IMR-90 (cell line): Measurements from ENCODE around the gene BRSK1. TPM values are rescaled to one million over a fixed set of nuclear protein-coding genes. Genes with fewer than 3 reads are reported as not detected.

Experiments used
- ATAC-seq: fragments of 200-7000 bp; cut with Tn5 transposase; 2 replicates; pipeline ENCODE4 v1.9.1; 2020; ENCODE audit warnings: low read depth, mild to moderate bottlenecking, moderate library complexity
- BruUV-seq: library from RNA; stranded (reverse); fragments of 400-500 nt; replicated peaks from 2 replicates; lab custom pipeline; 2021; lab: Mats Ljungman, UMichigan
- CTCF ChIA-PET: fragments of 300-600 bp; formaldehyde crosslinking; extraction: SDS; loops from one replicate; lab custom pipeline; 2021; ENCODE audit warnings: antibody characterized with exemption; lab: Yijun Ruan, JAX
- POLR2A ChIA-PET: fragments of 300-600 bp; sonication (Branson Sonifier 250); formaldehyde crosslinking; loops from one replicate; lab custom pipeline; 2022; ENCODE audit warnings: antibody characterized with exemption; ENCODE audit not compliant: unreplicated experiment; lab: Charles Lee
- DNase-seq: peaks from one replicate; pipeline ENCODE4 v3.0.0; 2013
- H2AFZ ChIP-seq: replicated peaks from 2 replicates; pipeline ENCODE3; 2013; ENCODE audit warnings: low read length, mild to moderate bottlenecking; ENCODE audit not compliant: poor library complexity
- H2AK5ac ChIP-seq: 2 replicates; pipeline ENCODE4 v1.6.1; 2013; ENCODE audit warnings: low read depth, low read length, inconsistent platforms
- H2AK9ac ChIP-seq: replicated peaks from 2 replicates; pipeline ENCODE3; 2013; ENCODE audit warnings: mild to moderate bottlenecking, low read depth, low read length, moderate library complexity; ENCODE audit not compliant: poor library complexity
- H2BK120ac ChIP-seq: 2 replicates; pipeline ENCODE4 v1.6.1; 2013; ENCODE audit warnings: low read depth, low read length, inconsistent platforms
- H2BK15ac ChIP-seq: 3 replicates; pipeline ENCODE4 v1.6.1; 2013; ENCODE audit warnings: low read depth, low read length, inconsistent platforms
- H2BK20ac ChIP-seq: 2 replicates; pipeline ENCODE4 v1.6.1; 2013; ENCODE audit warnings: low read depth, mild to moderate bottlenecking, inconsistent platforms, low read length, moderate library complexity
- H2BK5ac ChIP-seq: 2 replicates; pipeline ENCODE4 v1.6.1; 2013; ENCODE audit warnings: mild to moderate bottlenecking, low read depth, low read length, inconsistent platforms; ENCODE audit not compliant: poor library complexity, severe bottlenecking
- H3K14ac ChIP-seq: replicated peaks from 2 replicates; pipeline ENCODE4 v1.6.1; 2013; ENCODE audit warnings: low read depth, low read length, inconsistent platforms
- H3K18ac ChIP-seq: 2 replicates; pipeline ENCODE4 v1.6.1; 2013; ENCODE audit warnings: low read depth, low read length, control low read depth
- H3K23ac ChIP-seq: 2 replicates; pipeline ENCODE4 v1.6.1; 2013; ENCODE audit warnings: low read depth, low read length, inconsistent platforms
- H3K27ac ChIP-seq: 2 replicates; pipeline ENCODE4 v1.5.1; 2013; ENCODE audit warnings: mild to moderate bottlenecking, control low read depth, low read length; ENCODE audit not compliant: insufficient read depth
- H3K27me3 ChIP-seq: 2 replicates; pipeline ENCODE4 v1.6.1; 2013; ENCODE audit warnings: low read length; ENCODE audit not compliant: control insufficient read depth, insufficient read depth
- H3K36me3 ChIP-seq: 2 replicates; pipeline ENCODE4 v1.6.1; 2013; ENCODE audit warnings: low read length, mixed read lengths; ENCODE audit not compliant: control insufficient read depth, insufficient read depth
- H3K4ac ChIP-seq: 2 replicates; pipeline ENCODE4 v1.6.1; 2013; ENCODE audit warnings: low read depth, low read length, inconsistent platforms
- H3K4me1 ChIP-seq: 2 replicates; pipeline ENCODE4 v1.6.1; 2013; ENCODE audit warnings: low read length, mixed read lengths; ENCODE audit not compliant: control insufficient read depth, insufficient read depth
- H3K4me2 ChIP-seq: 2 replicates; pipeline ENCODE4 v1.6.1; 2013; ENCODE audit warnings: low read depth, mild to moderate bottlenecking, control low read depth, low read length, moderate library complexity
- H3K4me3 ChIP-seq: 2 replicates; pipeline ENCODE4 v1.5.1; 2013; ENCODE audit warnings: low read depth, mild to moderate bottlenecking, control low read depth, low read length, moderate library complexity; ENCODE audit not compliant: insufficient read depth
- H3K56ac ChIP-seq: 2 replicates; pipeline ENCODE4 v1.6.1; 2013; ENCODE audit warnings: low read length, inconsistent platforms; ENCODE audit not compliant: insufficient read depth; ENCODE audit errors: extremely low read depth
- H3K79me1 ChIP-seq, 2 experiments: 2 replicates each; pipeline ENCODE4 v1.6.1; 2013; ENCODE audit warnings: low read length in 2 of 2, inconsistent platforms in 1 of 2, low read depth in 1 of 2
- H3K9ac ChIP-seq: 2 replicates; pipeline ENCODE4 v1.6.1; 2013; ENCODE audit warnings: low read depth, low read length, control low read depth
- H3K9me1 ChIP-seq: 2 replicates; pipeline ENCODE4 v1.6.1; 2013; ENCODE audit warnings: low read length, inconsistent platforms; ENCODE audit not compliant: insufficient read depth
- H3K9me3 ChIP-seq: 2 replicates; pipeline ENCODE4 v1.6.1; 2013; ENCODE audit warnings: low read length; ENCODE audit not compliant: control insufficient read depth, insufficient read depth
- H4K20me1 ChIP-seq: 2 replicates; pipeline ENCODE4 v1.6.1; 2013; ENCODE audit warnings: low read length, inconsistent platforms; ENCODE audit not compliant: insufficient read depth
- H4K5ac ChIP-seq: 2 replicates; pipeline ENCODE4 v1.6.1; 2013; ENCODE audit warnings: mild to moderate bottlenecking, low read depth, low read length, control low read depth
- H4K8ac ChIP-seq, 2 experiments: 2 replicates each; pipeline ENCODE4 v1.6.1; 2013; ENCODE audit warnings: low read depth in 2 of 2, low read length in 2 of 2, control low read depth in 1 of 2, inconsistent platforms in 1 of 2
- H4K91ac ChIP-seq: 2 replicates; pipeline ENCODE4 v1.6.1; 2013; ENCODE audit warnings: low read depth, low read length, inconsistent platforms; ENCODE audit not compliant: insufficient read depth
- BHLHE40 ChIP-seq: fragments of 150-350 bp; IDR thresholded peaks from 2 replicates; pipeline ENCODE4 v1.6.1; 2016; ENCODE audit warnings: mild to moderate bottlenecking, low read depth, low read length
- CHD1 ChIP-seq: IDR thresholded peaks from 2 replicates; pipeline ENCODE4 v1.6.1; 2012; ENCODE audit warnings: low read depth, low read length, improper control_type of control experiment
- FOS ChIP-seq: fragments of 150-350 bp; IDR thresholded peaks from 2 replicates; pipeline ENCODE4 v1.6.1; 2016; ENCODE audit warnings: low read depth, low read length
- MAFK ChIP-seq: IDR thresholded peaks from 2 replicates; pipeline ENCODE4 v1.6.1; 2012; ENCODE audit warnings: low read depth, low read length, improper control_type of control experiment
- MAZ ChIP-seq: IDR thresholded peaks from 2 replicates; pipeline ENCODE4 v1.6.1; 2012; ENCODE audit warnings: low read depth, mild to moderate bottlenecking, low read length, improper control_type of control experiment, moderate library complexity, borderline replicate concordance
- MXI1 ChIP-seq: IDR thresholded peaks from 2 replicates; pipeline ENCODE4 v1.6.1; 2012; ENCODE audit warnings: low read depth, mild to moderate bottlenecking, low read length, moderate library complexity, borderline replicate concordance
- POLR2A ChIP-seq: IDR thresholded peaks from 2 replicates; pipeline ENCODE4 v1.6.1; 2012; ENCODE audit warnings: mild to moderate bottlenecking, low read depth, low read length
- RAD21 ChIP-seq: IDR thresholded peaks from 2 replicates; pipeline ENCODE4 v1.6.1; 2012; ENCODE audit warnings: low read length, improper control_type of control experiment
- RCOR1 ChIP-seq: IDR thresholded peaks from 2 replicates; pipeline ENCODE4 v1.6.1; 2012; ENCODE audit warnings: mild to moderate bottlenecking, low read length, improper control_type of control experiment; ENCODE audit not compliant: insufficient replicate concordance
- RFX5 ChIP-seq: IDR thresholded peaks from 2 replicates; pipeline ENCODE4 v1.8.0; 2012; ENCODE audit warnings: low read depth, mild to moderate bottlenecking, low read length, moderate library complexity
- SMC3 ChIP-seq: fragments of 150-350 bp; IDR thresholded peaks from 2 replicates; pipeline ENCODE4 v1.6.1; 2016; ENCODE audit warnings: low read depth, mild to moderate bottlenecking, antibody characterized with exemption, low read length, moderate library complexity
- WGBS, 2 experiments: methylation state at CpG; one replicate each; pipeline versions ENCODE4 v1.1.5 to v1.1.7; 2013; ENCODE audit warnings: missing lambda C conversion rate in 2 of 2; ENCODE audit not compliant: insufficient read length in 1 of 2; ENCODE audit errors: extremely low coverage in 2 of 2; 5-methylcytosine and 5-hydroxymethylcytosine counted together
- dilution Hi-C: fragments of 300-500 bp; cut with HindIII; formaldehyde crosslinking; loops from one replicate; pipeline ENCODE4 v1.14.3; 2018; ENCODE audit warnings: low sequenced_read_pairs; ENCODE audit not compliant: unreplicated experiment
- in situ Hi-C: fragments of 300-500 bp; cut with MboI; formaldehyde crosslinking; loops from 3 replicates; pipeline ENCODE4 v1.14.3; 2019; ENCODE audit warnings: low sequenced_read_pairs, inconsistent platforms, mixed read lengths
- intact Hi-C: fragments of 100-400 bp; cut with micrococcal nuclease; formaldehyde crosslinking; loops from 2 replicates; pipeline ENCODE4 v1.10.0; 2022
- polyA plus RNA-seq, 3 experiments: library from polyadenylated mRNA; depleted of rRNA; stranded (reverse); fragments of >200 nt; gene quantifications; 2 replicates each; pipeline ENCODE4 v1.2.3, GENCODE V29; 2012; ENCODE audit warnings: low replicate concordance in 1 of 3
- total RNA-seq: library from RNA; depleted of rRNA; stranded (reverse); fragments of >200 nt; gene quantifications from 2 replicates; pipeline ENCODE4 v1.2.3, GENCODE V29; 2012
- TF ChIP-seq, protein P1 (sequence below): conservative IDR thresholded peaks from 2 replicates; pipeline ENCODE4 v1.5.1; 2012; ENCODE audit warnings: mild to moderate bottlenecking, low read depth, low read length, improper control_type of control experiment

The BRSK1 gene
- total and polyA plus RNA-seq, 2 of the 4 experiments (the other 2 are of a cell fraction): 2.5 to 22.3 TPM

GRCh38 chr19:55245236-55245904 is 38.4 kb upstream of the BRSK1 start:
- Histone ChIP-seq H3K9me1 (peaks cover 12% of the 10 kb centered on the region; the same call in 1 of the 2 replicates), H3K79me1 (peaks cover 10 to 71% of the 10 kb centered on the region in 2 experiments), H3K9me3 (no peaks in the 10 kb centered on the region), H2BK120ac (no peak overlapping the region), H4K91ac (no peak overlapping the region), H3K27me3 (no peaks in the 10 kb centered on the region), H4K20me1 (peaks cover 43% of the 10 kb centered on the region), H3K23ac (no peak overlapping the region), H4K5ac (no peak overlapping the region), H3K9ac (no peak overlapping the region), H3K56ac (no peak overlapping the region), H4K8ac (no peak overlapping the region), H3K4ac (no peak overlapping the region), H3K4me3 (no peak overlapping the region), H2AK9ac (no peak overlapping the region), H3K4me1 (no peaks in the 10 kb centered on the region), H3K14ac (no peak overlapping the region), H3K4me2 (no peak overlapping the region), H2AFZ (no peak overlapping the region), H3K36me3 (peaks cover 49% of the 10 kb centered on the region), H3K27ac (no peak overlapping the region), H2AK5ac (no peak overlapping the region), H2BK5ac (no peak overlapping the region), H2BK15ac (no peak overlapping the region), H2BK20ac (no peak overlapping the region), H3K18ac (no peak overlapping the region)
- ATAC-seq: no peak
- no peak for TF ChIP-seq CHD1
- no peak for TF ChIP-seq SMC3
- TF ChIP-seq RFX5: no peak
- no peak for TF ChIP-seq POLR2A
- TF ChIP-seq FOS: no peak
- no peak for TF ChIP-seq RCOR1
- no peak for TF ChIP-seq MXI1
- no peak for TF ChIP-seq BHLHE40
- TF ChIP-seq, protein P1, sequence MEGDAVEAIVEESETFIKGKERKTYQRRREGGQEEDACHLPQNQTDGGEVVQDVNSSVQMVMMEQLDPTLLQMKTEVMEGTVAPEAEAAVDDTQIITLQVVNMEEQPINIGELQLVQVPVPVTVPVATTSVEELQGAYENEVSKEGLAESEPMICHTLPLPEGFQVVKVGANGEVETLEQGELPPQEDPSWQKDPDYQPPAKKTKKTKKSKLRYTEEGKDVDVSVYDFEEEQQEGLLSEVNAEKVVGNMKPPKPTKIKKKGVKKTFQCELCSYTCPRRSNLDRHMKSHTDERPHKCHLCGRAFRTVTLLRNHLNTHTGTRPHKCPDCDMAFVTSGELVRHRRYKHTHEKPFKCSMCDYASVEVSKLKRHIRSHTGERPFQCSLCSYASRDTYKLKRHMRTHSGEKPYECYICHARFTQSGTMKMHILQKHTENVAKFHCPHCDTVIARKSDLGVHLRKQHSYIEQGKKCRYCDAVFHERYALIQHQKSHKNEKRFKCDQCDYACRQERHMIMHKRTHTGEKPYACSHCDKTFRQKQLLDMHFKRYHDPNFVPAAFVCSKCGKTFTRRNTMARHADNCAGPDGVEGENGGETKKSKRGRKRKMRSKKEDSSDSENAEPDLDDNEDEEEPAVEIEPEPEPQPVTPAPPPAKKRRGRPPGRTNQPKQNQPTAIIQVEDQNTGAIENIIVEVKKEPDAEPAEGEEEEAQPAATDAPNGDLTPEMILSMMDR: no peak
- TF ChIP-seq MAZ: no peak
- TF ChIP-seq RAD21: no peak
- TF ChIP-seq MAFK: no peak
- dilution Hi-C loops: no loop called here
- no peak for DNase-seq
- in situ Hi-C loops: no loop called here
- 90% methylated on average over 7 of the region's 23 CpGs; no CpG with 5 or more reads in 1 of the 2 experiments for WGBS, 2 experiments
- POLR2A ChIA-PET: no interaction called here
- CTCF ChIA-PET: no interaction called here
- intact Hi-C loops: no loop called here
- BruUV-seq: no TSS peak
